PC-3 (cell line): ENCODE results near the gene LRIG3. TPM values are rescaled to one million over a fixed set of nuclear protein-coding genes. Genes with fewer than 3 reads are reported as not detected.

Source experiments
- ATAC-seq: fragments of 200-7000 bp; cut with Tn5 transposase; 2 replicates; pipeline ENCODE4 v1.9.1; 2020; ENCODE audit warnings: mild to moderate bottlenecking, moderate library complexity
- BruUV-seq: library from RNA; stranded (reverse); fragments of 400-500 nt; replicated peaks from 2 replicates; lab custom pipeline; 2021; lab: Mats Ljungman, UMichigan
- CTCF ChIA-PET: fragments of 300-600 bp; sonication (Branson Sonifier 250); formaldehyde crosslinking; loops from one replicate; lab custom pipeline; 2022; ENCODE audit warnings: antibody characterized with exemption; lab: Charles Lee
- POLR2A ChIA-PET: fragments of 300-600 bp; sonication (Branson Sonifier 250); formaldehyde crosslinking; loops from one replicate; lab custom pipeline; 2022; ENCODE audit warnings: antibody characterized with exemption; ENCODE audit not compliant: unreplicated experiment; lab: Charles Lee
- DNase-seq: peaks from one replicate; pipeline ENCODE4 v3.0.0-alpha.2; 2015
- H2AFZ ChIP-seq: fragments of 300-600 bp; sonication (generic); 2 replicates; pipeline ENCODE4 v1.6.0; 2016; ENCODE audit warnings: antibody characterized with exemption, low read length
- H3F3A ChIP-seq: fragments of 300-600 bp; sonication (generic); one replicate; pipeline ENCODE4 v1.6.0; 2017; ENCODE audit warnings: antibody characterized with exemption, low read length, control low read depth, mild to moderate bottlenecking; ENCODE audit not compliant: unreplicated experiment
- H3K27ac ChIP-seq: fragments of 300-600 bp; sonication (generic); 2 replicates; pipeline ENCODE4 v1.5.1; 2016; ENCODE audit warnings: mild to moderate bottlenecking, low read length
- H3K27me3 ChIP-seq: fragments of 300-600 bp; sonication (generic); 2 replicates; pipeline ENCODE4 v1.6.1; 2016; ENCODE audit warnings: low read length, mixed read lengths
- H3K36me3 ChIP-seq: fragments of 300-600 bp; sonication (generic); 2 replicates; pipeline ENCODE4 v1.6.1; 2016; ENCODE audit warnings: low read depth, mixed run types, low read length, mixed read lengths
- H3K4me1 ChIP-seq: fragments of 300-600 bp; sonication (generic); 2 replicates; pipeline ENCODE4 v1.5.1; 2016; ENCODE audit warnings: low read length; ENCODE audit not compliant: insufficient read depth
- H3K4me2 ChIP-seq: fragments of 300-600 bp; sonication (generic); 2 replicates; pipeline ENCODE4 v1.6.0; 2016; ENCODE audit warnings: low read length
- H3K4me3 ChIP-seq: fragments of 300-600 bp; sonication (generic); 2 replicates; pipeline ENCODE4 v1.5.1; 2016; ENCODE audit warnings: mild to moderate bottlenecking, low read length, mixed read lengths
- H3K79me2 ChIP-seq: fragments of 300-600 bp; sonication (generic); 2 replicates; pipeline ENCODE4 v1.6.1; 2017; ENCODE audit warnings: low read length, mixed read lengths
- H3K9ac ChIP-seq: fragments of 300-600 bp; sonication (generic); 2 replicates; pipeline ENCODE4 v1.6.0; 2016; ENCODE audit warnings: mild to moderate bottlenecking, low read length
- H3K9me2 ChIP-seq: fragments of 300-600 bp; sonication (generic); replicated peaks from 2 replicates; pipeline ENCODE4 v1.6.1; 2016; ENCODE audit warnings: mixed run types, low read length, mixed read lengths
- H3K9me3 ChIP-seq: fragments of 300-600 bp; sonication (generic); 2 replicates; pipeline ENCODE4 v1.6.1; 2016; ENCODE audit warnings: low read length, mixed read lengths
- H4K20me1 ChIP-seq: fragments of 300-600 bp; sonication (generic); 2 replicates; pipeline ENCODE4 v1.6.1; 2016; ENCODE audit warnings: low read length, mixed read lengths
- CTCF ChIP-seq: fragments of 300-600 bp; sonication (generic); conservative IDR thresholded peaks from 2 replicates; pipeline ENCODE4 v1.5.1; 2017; ENCODE audit warnings: antibody characterized with exemption, low read depth, mild to moderate bottlenecking, low read length
- EZH2 ChIP-seq: fragments of 300-600 bp; sonication (generic); IDR thresholded peaks from one replicate; pipeline ENCODE4 v1.6.1; 2017; ENCODE audit warnings: antibody characterized with exemption, mild to moderate bottlenecking, low read length; ENCODE audit not compliant: unreplicated experiment
- EZH2phosphoT487 ChIP-seq: fragments of 300-600 bp; sonication (generic); IDR thresholded peaks from 2 replicates; pipeline ENCODE4 v1.6.1; 2018; ENCODE audit warnings: mild to moderate bottlenecking, antibody characterized with exemption, low read length, borderline replicate concordance
- intact Hi-C: fragments of 100-400 bp; cut with micrococcal nuclease; formaldehyde crosslinking; loops from 2 replicates; pipeline ENCODE4 v1.9.0; 2023
- total RNA-seq: library from RNA; depleted of rRNA; stranded (reverse); fragments of >200 nt; gene quantifications from 2 replicates; pipeline ENCODE4 v1.2.3, GENCODE V29; 2014

Gene LRIG3
- total RNA-seq, 1 experiment from 2014 or later: 8.6 TPM

- no TSS peak for BruUV-seq
- Histone ChIP-seq H3K9me3 (no peaks in the 10 kb centered on the region), H3K27me3 (no peaks in the 10 kb centered on the region), H3K4me2 (no peak overlapping the region), H3K27ac (no peak overlapping the region), H3K9me2 (no peaks in the 10 kb centered on the region), H3K4me3 (no peak overlapping the region), H3K4me1 (peaks cover 7% of the 10 kb centered on the region; the same call in 1 of the 2 replicates), H4K20me1 (no peaks in the 10 kb centered on the region), H2AFZ (no peak overlapping the region), H3F3A (no peaks in the 10 kb centered on the region), H3K79me2 (no peaks in the 10 kb centered on the region), H3K36me3 (no peaks in the 10 kb centered on the region), H3K9ac (no peak overlapping the region)
- intact Hi-C loops: no loop called here
- TF ChIP-seq CTCF: no peak
- TF ChIP-seq EZH2: no peak
- TF ChIP-seq EZH2phosphoT487: no peak
- ChIA-PET POLR2A (no interaction called here), CTCF (no interaction called here)
- ATAC-seq (no peak), DNase-seq (no peak)
These were observed 6.3 kb upstream of the LRIG3 start for GRCh38 chr12:58926586-58926985.

GRCh38 chr12:58925751-58926150 is 5.4 kb upstream of the LRIG3 start:
- ATAC-seq (no peak), DNase-seq (no peak)
- Histone ChIP-seq H3K9me2 (no peaks in the 10 kb centered on the region), H3K27ac (no peak overlapping the region), H3K36me3 (no peaks in the 10 kb centered on the region), H3K4me2 (no peak overlapping the region), H3K79me2 (no peaks in the 10 kb centered on the region), H3K4me3 (no peak overlapping the region), H3K27me3 (no peaks in the 10 kb centered on the region), H3F3A (no peaks in the 10 kb centered on the region), H3K9me3 (no peaks in the 10 kb centered on the region), H3K9ac (no peak overlapping the region), H3K4me1 (peaks cover 13% of the 10 kb centered on the region), H4K20me1 (no peaks in the 10 kb centered on the region), H2AFZ (no peak overlapping the region)
- ChIA-PET CTCF (no interaction called here), POLR2A (no interaction called here)
- no peak for TF ChIP-seq EZH2phosphoT487
- no peak for TF ChIP-seq EZH2
- TF ChIP-seq CTCF: no peak
- intact Hi-C loops: no loop called here
- BruUV-seq: no TSS peak

GRCh38 chr12:58925111-58925611 is 4.9 kb upstream of the LRIG3 start:
- Histone ChIP-seq H3K27ac (no peak overlapping the region), H3K9me3 (no peaks in the 10 kb centered on the region), H3K9ac (no peak overlapping the region), H3K4me2 (no peak overlapping the region), H4K20me1 (no peaks in the 10 kb centered on the region), H3K27me3 (no peaks in the 10 kb centered on the region), H3K4me1 (peaks cover 16% of the 10 kb centered on the region), H3K4me3 (no peak overlapping the region), H3K36me3 (no peaks in the 10 kb centered on the region), H3K79me2 (no peaks in the 10 kb centered on the region), H3K9me2 (no peaks in the 10 kb centered on the region), H2AFZ (no peak overlapping the region), H3F3A (no peaks in the 10 kb centered on the region)
- ChIA-PET POLR2A (no interaction called here), CTCF (no interaction called here)
- BruUV-seq: no TSS peak
- TF ChIP-seq CTCF (no peak), EZH2 (no peak), EZH2phosphoT487 (no peak)
- DNase-seq: no peak
- intact Hi-C loops: no loop called here
- ATAC-seq: no peak
